Osteocyte (in vitro differentiated cells): ENCODE measurements around the gene NDUFB4. TPM values are rescaled to one million over a fixed set of nuclear protein-coding genes. Genes with fewer than 3 reads are reported as not detected.
A peak's percentile ranks its signal among the peaks of the same experiment; 100 is the strongest.
"Not testable (repeated sequence)": the region's sequence is repeated elsewhere in the genome, so short reads cannot be mapped to it uniquely, and the experiment has no call there.

ENCODE experiments used
- DNase-seq: peaks from one replicate; pipeline ENCODE4 v3.0.0; 2021; ENCODE audit warnings: mixed read lengths; ENCODE audit not compliant: unreplicated experiment; ENCODE audit errors: extremely low spot score
- H3K27ac Mint-ChIP-seq: one replicate; pipeline ENCODE4 v1.8.0; 2021; ENCODE audit warnings: mild to moderate bottlenecking, mixed read lengths; ENCODE audit not compliant: unreplicated experiment
- H3K27me3 Mint-ChIP-seq: one replicate; pipeline ENCODE4 v1.8.0; 2021; ENCODE audit warnings: mixed read lengths; ENCODE audit not compliant: unreplicated experiment
- H3K36me3 Mint-ChIP-seq: one replicate; pipeline ENCODE4 v1.8.0; 2021; ENCODE audit warnings: mixed read lengths; ENCODE audit not compliant: unreplicated experiment
- H3K4me1 Mint-ChIP-seq: one replicate; pipeline ENCODE4 v1.8.0; 2021; ENCODE audit warnings: mixed read lengths; ENCODE audit not compliant: unreplicated experiment
- H3K4me3 Mint-ChIP-seq: one replicate; pipeline ENCODE4 v1.8.0; 2021; ENCODE audit warnings: mild to moderate bottlenecking, moderate library complexity, mixed read lengths; ENCODE audit not compliant: unreplicated experiment
- H3K9me3 Mint-ChIP-seq: one replicate; pipeline ENCODE4 v1.8.0; 2021; ENCODE audit warnings: mixed read lengths; ENCODE audit not compliant: unreplicated experiment
- total RNA-seq: library from RNA; stranded (reverse); gene quantifications from 2 replicates; pipeline ENCODE4 v1.2.1, GENCODE V29; 2021
- TF ChIP-seq, protein P1 (sequence below): fragments of 200-600 bp; sonication (generic); IDR thresholded peaks from 2 replicates; pipeline ENCODE4 v1.5.0; 2021; ENCODE audit warnings: antibody characterized with exemption, mild to moderate bottlenecking, moderate library complexity

Gene NDUFB4
- total RNA-seq, 1 donor from 2014 or later, result 116 TPM

DNA sequence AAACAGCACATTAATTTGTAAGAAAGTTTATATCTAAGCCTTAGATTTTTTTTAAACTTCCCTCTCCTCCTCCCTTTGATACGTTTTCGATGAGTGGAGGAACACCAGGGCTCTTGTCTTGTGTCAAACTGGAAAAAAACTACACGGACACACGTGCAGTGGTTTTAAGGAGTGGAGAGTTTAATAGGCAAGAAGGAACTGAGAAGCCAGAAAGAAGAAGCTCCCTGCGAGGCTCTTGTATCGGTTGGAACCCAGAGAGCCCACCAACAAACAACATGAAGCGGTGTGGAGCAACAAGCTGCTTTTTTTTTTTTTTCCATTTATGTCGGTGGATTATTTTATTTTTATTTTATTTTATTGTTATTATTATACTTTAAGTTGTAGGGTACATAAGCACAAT is 18.6 kb downstream of the NDUFB4 start:
- TF ChIP-seq, protein P1, sequence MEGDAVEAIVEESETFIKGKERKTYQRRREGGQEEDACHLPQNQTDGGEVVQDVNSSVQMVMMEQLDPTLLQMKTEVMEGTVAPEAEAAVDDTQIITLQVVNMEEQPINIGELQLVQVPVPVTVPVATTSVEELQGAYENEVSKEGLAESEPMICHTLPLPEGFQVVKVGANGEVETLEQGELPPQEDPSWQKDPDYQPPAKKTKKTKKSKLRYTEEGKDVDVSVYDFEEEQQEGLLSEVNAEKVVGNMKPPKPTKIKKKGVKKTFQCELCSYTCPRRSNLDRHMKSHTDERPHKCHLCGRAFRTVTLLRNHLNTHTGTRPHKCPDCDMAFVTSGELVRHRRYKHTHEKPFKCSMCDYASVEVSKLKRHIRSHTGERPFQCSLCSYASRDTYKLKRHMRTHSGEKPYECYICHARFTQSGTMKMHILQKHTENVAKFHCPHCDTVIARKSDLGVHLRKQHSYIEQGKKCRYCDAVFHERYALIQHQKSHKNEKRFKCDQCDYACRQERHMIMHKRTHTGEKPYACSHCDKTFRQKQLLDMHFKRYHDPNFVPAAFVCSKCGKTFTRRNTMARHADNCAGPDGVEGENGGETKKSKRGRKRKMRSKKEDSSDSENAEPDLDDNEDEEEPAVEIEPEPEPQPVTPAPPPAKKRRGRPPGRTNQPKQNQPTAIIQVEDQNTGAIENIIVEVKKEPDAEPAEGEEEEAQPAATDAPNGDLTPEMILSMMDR, result no peak
- peaks cover 2% of the 10 kb centered on the region for H3K27me3 Mint-ChIP-seq
- no peak overlapping the region for H3K27ac Mint-ChIP-seq
- no peak overlapping the region for H3K4me3 Mint-ChIP-seq
- no peak for DNase-seq
- H3K9me3 Mint-ChIP-seq, result no peaks in the 10 kb centered on the region
- H3K36me3 Mint-ChIP-seq, result no peaks in the 10 kb centered on the region
- no peaks in the 10 kb centered on the region for H3K4me1 Mint-ChIP-seq

DNA sequence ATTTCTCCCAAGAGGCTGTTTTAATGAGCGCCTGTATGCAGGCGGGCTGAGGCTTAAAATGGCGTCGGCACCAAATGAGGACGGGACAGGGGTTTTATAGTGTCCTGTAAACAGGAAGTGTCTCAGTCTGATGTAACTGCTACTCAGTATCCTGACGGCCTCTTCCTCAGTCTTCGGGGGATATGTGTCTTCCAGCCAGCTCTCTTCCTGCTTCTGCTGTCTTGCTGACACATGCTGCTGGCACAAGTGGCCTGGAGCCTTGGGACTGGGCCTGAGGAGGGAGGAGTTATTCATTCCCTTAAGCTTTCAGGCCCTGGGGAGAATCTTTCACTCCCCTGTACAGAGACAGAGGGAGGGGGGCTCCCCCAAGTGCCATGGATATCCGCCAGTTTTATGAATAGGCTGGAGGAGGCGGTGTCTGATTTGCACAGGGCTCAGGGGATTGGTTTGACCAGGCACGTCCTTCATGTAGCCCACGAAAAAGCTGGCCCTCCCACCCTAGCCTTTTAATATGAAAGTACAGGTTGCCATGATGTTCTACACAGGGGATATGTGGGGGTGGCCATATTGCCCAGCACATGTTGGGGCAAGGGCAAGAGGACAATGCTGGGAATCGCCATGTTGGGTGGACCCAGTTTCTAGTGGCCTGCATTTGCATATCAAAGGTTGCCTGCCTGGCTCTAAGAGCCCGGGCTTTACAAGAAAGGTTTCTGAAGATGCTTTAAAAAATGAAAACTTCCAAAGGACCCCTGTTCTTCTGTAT is 19.9 kb downstream of the NDUFB4 start:
- H3K27ac Mint-ChIP-seq, result no peak overlapping the region
- TF ChIP-seq, protein P1, result no peak

DNA sequence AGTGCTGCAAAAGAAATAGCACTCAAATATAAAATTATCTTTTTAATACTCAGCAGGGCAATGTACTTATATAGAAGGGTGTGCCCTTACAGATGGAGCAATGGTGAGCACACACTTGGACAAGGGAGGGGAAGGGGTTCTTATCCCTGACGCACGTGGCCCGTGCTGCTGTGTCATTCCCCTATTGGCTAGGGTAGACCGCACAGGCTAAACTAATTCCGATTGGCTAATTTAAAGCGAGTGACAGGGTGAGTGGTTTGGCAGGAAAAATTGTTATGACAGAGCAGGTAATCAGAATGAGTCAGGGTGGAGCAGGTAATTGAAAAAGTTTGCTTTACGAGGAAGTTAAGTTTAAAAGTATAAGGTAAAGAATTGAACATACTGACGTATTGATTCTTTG is 20.6 kb downstream of the NDUFB4 start:
- H3K9me3 Mint-ChIP-seq, H3K27ac Mint-ChIP-seq, H3K36me3 Mint-ChIP-seq, DNase-seq, H3K27me3 Mint-ChIP-seq, H3K4me3 Mint-ChIP-seq, H3K4me1 Mint-ChIP-seq: not testable (repeated sequence)

More for the DNA sequence above, 19.9 kb downstream of the NDUFB4 start:
- peaks cover 2% of the 10 kb centered on the region for H3K27me3 Mint-ChIP-seq
- no peaks in the 10 kb centered on the region for H3K9me3 Mint-ChIP-seq
- H3K4me1 Mint-ChIP-seq, result no peaks in the 10 kb centered on the region
- no peak overlapping the region for H3K4me3 Mint-ChIP-seq
- no peaks in the 10 kb centered on the region for H3K36me3 Mint-ChIP-seq
- DNase-seq, result no peak

DNA sequence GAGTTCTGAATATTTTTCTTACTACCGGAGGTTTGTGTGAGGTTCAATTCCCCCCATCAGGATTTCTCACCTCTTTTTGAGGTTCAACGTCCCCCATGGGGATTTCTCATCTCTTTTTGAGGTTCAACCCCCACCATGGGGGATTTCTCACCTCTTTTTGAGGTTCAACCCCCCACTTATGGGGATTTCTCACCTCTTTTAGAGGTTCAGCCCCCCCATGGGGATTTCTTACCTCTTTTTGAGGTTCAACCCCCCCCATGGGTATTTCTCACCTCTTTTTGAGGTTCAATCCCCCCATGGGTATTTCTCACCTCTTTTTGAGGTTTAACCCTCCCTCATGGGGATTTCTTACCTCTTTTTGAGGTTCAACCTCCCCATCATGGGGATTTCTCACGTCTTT is 26.3 kb downstream of the NDUFB4 start:
- TF ChIP-seq, protein P1, result no peak
- no peaks in the 10 kb centered on the region for H3K36me3 Mint-ChIP-seq
- peaks cover 15% of the 10 kb centered on the region for H3K9me3 Mint-ChIP-seq
- H3K27ac Mint-ChIP-seq, result no peak overlapping the region
- no peak for DNase-seq
- no peak overlapping the region for H3K4me3 Mint-ChIP-seq
- no peaks in the 10 kb centered on the region for H3K4me1 Mint-ChIP-seq
- peaks cover 2% of the 10 kb centered on the region for H3K27me3 Mint-ChIP-seq

DNA sequence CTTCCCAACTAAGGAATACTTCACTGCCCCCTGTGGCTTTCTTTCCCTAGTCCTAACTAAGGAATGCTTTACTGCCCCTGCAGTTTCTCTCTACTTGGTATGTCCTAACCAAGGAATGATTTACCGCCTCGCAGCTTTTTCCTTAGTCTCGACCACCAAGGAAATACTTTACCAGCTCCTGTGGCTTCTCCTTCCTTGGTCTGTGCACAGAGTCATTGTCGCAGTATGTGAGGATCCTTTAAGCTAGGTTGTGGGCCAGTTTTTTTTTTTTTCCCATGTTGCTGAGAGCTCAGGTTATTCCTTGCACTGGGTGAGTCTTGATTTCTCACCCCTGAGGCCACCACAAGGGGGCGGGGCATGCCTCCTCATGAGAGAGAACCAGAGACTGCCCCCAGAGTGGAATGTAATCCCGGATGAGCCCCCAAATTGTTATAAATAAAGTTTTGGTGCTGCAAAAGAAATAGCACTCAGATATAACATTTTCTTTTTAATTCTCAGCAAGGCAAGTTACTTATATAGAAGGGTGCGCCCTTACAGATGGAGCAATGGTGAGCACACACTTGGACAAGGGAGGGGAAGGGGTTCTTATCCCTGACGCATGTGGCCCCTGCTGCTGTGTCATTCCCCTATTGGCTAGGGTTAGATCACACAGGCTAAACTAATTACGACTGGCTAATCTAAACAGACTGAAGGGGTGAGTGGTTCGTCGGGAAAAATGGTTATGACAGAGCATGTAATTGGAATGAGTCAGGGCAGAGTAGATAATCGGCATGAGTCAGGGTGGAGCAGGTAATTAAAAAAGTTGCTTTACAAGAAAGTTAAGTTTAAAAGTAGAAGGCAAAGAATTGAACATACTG is 27.0 kb downstream of the NDUFB4 start:
- no peak for DNase-seq
- Mint-ChIP-seq H3K4me3 (no peak overlapping the region), H3K27ac (no peak overlapping the region), H3K36me3 (no peaks in the 10 kb centered on the region), H3K4me1 (no peaks in the 10 kb centered on the region), H3K27me3 (peaks cover 2% of the 10 kb centered on the region), H3K9me3 (peaks cover 15% of the 10 kb centered on the region)
- TF ChIP-seq, protein P1, result peak; percentile 39
